HG03457 (cell line): ENCODE results near the gene TMEM192.
"Not testable (repeated sequence)": the region's sequence is repeated elsewhere in the genome, so short reads cannot be mapped to it uniquely, and the experiment has no call there.

Experiments used
- ATAC-seq: cut with Tn5 transposase; IDR thresholded peaks from one replicate; pipeline ENCODE4 v1.9.1; 2021; ENCODE audit warnings: moderate number of reproducible peaks; ENCODE audit not compliant: unreplicated experiment

The TMEM192 gene

DNA sequence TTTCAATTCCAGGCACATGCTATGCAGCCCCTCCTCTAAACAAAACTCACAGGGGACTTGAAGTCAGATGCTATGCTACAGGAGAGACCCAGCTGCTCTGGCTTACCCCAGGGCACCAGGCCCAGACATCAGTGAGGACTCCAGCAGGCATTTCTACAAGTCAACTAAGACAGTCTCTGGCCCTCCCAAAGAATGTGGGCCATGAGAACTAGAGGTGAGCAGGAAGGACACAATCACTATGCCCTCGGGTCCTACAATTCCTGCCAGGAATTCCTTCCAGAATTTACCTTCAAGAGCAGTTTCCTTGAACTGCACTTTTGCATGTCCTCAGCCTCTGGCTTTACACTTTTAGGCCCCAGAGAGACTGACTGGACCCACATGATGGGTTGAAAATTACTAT lies 17.4 kb downstream of the TMEM192 start:
- no peak for ATAC-seq

DNA sequence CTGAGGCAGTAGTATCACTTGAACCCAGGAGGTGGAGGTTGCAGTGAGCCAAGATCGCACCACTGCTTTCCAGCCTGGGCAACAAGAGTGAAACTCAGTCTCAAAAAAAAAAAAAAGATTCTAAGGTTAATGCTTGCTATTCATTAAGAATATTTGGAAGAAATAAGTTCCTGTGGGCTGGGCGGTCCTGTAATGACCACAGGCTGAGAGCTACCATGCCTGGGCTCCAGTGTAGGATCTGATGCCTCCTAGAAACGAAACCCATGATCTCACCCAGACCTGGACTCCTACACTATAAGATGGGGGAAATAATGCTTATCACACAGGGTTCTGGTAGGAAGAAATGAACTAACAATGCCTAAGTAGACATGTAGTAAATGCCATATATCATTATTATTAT lies 17.8 kb downstream of the TMEM192 start:
- no peak for ATAC-seq

DNA sequence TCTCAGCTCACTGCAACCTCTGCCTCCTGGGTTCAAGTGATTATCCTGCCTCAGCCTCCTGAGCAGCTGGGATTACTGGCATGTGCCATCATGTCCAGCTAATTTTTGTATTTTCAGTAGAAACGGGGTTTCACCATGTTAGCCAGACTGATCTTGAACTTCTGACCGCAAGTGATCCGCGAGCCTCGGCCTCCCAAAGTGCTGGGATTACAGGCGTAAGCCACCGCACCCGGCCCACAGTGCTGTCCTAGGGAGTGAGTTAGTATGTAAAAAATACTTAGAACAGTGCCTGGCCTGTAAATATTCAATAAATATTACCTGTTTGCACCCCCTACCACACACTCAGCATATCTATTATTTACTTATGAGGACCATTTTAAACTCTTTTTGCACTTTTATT lies 20.5 kb downstream of the TMEM192 start:
- ATAC-seq: not testable (repeated sequence)

DNA sequence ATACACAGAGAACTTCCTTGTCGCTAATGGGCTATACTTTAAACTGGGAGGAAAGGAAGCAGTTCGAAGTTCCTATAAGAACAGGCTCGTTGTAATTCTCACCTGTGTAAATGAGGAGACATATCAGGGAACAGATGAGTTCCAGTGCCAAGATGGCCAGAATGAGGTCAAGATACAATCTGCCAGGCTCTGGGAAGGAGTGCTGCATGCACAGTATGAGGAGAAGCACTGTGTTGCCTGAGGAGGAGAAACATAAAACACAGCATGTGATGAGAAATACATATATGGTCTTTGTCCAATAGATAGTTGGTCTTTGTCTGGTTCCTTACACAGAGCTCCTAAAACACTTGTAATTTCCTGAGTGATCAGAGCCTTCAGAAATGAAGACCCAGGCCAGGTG lies 24.3 kb downstream of the TMEM192 start:
- ATAC-seq: no peak

DNA sequence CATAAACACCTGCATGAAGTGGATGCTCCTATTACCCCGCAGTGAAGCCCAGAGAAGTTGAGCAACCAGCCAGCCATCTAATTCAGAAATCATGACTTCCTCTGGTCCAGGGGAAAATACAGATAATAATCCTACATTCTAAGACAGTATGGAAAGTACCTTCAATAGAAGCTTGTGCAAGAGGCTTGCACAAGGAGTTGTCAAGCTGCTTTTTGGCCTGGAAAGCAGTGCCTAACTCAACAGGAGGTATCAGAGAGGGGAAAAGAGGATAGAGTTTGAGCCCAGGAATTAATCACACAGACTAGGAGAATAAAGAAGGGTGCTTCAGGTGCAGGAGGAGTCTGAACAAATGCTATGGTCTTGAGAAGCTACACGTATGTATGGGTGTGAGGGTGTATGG lies 26.7 kb downstream of the TMEM192 start:
- ATAC-seq: no peak

DNA sequence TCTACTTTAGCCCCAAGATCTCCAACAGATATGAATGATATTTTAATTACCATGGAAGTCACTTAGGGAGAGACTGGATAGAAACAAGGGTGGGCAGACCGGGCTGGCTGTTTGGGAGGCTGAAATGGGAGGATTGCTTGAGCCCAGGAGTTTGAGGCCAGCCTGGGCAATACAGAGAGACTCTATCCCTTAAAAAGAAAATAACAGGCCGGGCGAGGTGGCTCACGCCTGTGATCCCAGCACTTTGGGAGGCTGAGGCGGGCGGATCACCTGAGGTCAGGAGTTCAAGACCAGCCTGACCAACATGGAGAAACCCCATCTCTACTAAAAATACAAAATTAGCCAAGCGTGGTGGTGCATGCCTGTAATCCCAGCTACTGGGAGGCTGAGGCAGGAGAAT lies 27.9 kb downstream of the TMEM192 start:
- ATAC-seq: not testable (repeated sequence)

DNA sequence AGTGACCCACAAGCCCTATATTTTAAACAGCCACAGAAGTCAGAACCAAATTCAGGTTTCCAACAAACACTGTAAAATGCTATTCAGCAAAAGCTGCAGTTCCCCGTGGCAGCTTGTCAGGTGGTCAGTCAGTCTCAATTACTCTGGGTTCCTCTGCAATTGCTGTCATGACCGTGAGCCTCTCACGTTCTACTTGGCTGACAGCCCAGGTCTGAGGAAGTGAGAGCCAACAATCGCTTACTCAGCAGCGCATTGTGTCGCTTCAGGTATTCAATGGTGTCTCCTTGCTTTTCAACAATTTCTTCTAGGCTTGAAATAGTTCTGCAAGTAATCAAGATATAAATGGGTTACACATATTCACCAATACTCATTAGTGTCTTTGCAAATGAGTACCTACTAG lies 33.2 kb downstream of the TMEM192 start:
- no peak for ATAC-seq

DNA sequence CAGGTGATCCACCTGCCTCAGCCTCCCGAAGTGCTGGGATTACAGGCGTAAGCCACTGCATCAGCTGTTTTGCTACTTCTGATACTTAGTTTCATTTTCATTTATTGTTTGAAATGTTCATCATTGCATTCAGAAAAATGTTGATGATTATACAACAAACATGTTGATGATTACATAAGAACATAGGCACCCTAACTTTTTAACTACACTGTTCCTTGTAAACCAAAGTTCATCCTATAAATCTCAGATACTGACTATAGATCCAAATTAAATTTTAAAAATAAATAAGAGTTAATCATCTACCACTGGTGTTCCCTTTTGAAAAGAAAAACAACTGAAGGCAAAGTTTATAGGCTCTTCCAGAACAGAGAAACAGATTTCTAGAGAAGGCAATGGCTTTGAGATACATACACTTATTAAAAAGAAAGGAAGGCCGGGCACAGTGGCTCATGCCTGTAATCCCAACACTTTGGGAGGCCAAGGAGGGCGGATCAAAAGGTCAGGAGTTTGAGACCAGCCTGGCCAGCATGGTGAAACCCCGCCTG lies 35.6 kb downstream of the TMEM192 start:
- no peak for ATAC-seq

DNA sequence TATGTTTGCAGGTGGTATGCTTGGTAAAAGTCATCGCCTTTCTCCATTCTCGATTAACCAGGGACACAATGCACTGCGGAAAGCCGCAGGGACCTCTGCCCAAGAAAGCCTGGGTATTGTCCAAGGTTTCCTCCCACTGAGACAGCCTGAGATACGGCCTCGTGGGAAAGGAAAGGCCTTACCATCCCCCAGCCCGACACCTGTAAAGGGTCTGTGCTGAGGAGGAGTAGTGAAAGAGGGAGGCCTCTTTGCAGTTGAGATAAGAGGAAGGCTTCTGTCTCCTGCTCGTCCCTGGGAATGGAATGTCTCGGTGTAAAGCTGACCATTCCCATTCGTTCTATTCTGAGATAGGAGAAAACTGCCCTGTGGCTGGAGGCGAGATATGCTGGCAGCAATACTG lies 39.3 kb downstream of the TMEM192 start:
- ATAC-seq: not testable (repeated sequence)

DNA sequence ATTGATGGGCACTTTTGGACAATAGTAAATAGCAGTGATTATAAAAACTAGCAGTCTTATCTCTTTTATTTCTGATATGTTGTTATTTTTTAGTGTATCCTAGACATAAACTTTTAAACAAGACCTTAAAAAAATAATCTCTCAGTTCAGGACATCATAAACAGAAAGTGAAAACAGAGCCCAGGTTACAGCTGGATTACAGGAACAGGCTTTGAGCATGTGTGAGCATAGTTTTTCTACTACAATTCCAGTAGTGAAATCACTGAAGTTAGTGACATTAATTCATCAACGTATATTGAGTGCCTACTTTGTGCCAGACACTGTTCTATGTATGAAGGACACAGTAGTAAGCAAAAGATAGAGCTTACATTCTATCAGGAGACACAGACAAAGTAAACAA lies 42.1 kb downstream of the TMEM192 start:
- ATAC-seq: no peak

DNA sequence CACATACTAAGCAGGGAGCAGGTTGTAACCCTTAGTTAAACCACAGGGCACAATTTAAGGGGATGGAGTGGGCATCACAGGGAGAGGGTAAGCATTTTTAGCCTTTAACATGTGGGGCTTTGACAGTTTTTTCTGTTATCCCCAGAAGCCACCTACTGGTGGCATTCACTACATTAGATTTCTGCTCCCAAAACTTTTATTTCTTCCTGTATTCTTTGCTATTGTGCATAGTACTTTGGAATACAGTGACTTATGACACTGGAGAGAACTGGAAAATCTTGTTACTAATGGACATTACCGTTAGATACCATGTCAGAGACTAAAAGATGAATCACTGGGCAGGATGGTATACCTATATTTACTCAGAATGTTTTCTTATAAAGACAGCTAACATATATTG lies 51.7 kb downstream of the TMEM192 start:
- no peak for ATAC-seq

DNA sequence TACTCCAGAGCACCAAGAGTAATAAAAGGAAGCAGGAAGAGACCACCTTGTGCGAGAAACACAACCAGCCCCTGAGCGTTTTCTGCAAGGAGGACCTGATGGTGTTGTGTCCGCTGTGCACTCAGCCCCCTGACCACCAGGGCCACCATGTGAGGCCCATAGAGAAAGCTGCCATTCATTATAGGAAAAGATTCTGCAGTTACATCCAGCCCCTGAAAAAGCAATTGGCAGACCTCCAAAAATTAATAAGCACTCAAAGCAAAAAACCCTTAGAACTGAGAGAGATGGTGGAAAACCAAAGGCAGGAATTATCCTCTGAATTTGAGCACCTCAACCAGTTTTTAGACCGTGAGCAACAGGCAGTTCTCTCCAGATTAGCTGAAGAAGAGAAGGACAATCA lies 53.3 kb downstream of the TMEM192 start:
- no peak for ATAC-seq

DNA sequence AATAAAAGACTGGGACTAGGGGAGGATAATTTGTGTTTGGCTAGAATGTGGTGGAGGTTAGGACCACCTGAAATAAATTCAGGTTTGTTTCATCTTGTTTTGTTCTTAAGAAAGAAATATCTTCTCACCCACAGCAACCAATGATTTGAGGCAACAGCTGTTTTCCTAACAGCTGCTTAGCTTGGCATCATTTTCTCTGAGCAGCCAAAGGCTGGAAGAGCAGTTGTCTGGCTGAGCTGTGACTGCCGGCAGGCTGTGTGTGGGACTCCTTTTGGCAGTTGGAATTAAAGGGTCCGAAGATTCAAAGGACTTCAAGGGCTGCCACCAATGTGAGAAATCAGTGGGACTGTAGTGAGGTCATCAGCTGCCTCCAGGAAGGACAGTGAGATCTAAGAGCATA lies 54.0 kb downstream of the TMEM192 start:
- ATAC-seq: no peak

DNA sequence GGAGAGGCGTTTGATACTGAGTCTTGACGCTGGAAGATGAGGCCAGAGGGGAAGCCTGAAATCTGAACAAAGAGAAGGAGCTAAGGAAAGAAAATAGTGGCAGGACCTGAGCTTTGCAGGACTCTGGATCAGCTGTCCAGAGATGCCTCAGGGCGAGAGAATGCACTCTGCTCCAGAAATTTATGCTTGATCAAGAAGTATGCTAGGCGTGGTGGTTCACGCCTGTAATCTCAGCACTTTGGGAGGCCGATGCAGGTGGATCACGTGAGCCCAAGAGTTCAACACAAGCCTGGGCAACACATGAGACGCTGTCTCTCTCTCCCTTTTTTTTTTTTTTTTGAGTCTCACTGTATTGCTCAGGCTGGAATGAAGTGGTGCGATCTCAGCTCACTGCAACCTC lies 57.1 kb downstream of the TMEM192 start:
- ATAC-seq: no peak

DNA sequence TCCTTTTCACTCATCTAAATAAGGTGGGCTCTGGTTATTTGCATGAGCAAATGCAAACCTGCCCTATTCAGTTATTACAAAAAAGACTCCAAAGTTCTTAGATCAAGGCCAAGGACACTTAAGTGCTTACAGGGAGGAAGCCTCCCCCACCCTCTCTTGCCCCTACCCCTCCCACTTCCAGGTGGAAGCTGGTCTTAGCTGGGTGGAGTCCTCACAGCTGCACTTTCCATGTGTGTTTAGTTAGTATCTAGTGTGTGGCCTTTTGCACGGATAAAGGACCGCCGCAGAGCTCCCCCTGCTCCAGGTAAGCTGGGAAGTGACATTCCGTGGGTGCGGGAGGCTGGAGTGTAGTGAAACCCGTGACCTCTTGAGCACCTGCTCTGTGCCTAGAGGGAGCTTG lies 59.0 kb downstream of the TMEM192 start, which contains the start of gene TRIM75:
Gene TRIM75 (plus strand): TSS at position 222 of the 400 bp plus-strand sequence. CDS start 5,282 bp downstream, outside the sequence.
- no peak for ATAC-seq

DNA sequence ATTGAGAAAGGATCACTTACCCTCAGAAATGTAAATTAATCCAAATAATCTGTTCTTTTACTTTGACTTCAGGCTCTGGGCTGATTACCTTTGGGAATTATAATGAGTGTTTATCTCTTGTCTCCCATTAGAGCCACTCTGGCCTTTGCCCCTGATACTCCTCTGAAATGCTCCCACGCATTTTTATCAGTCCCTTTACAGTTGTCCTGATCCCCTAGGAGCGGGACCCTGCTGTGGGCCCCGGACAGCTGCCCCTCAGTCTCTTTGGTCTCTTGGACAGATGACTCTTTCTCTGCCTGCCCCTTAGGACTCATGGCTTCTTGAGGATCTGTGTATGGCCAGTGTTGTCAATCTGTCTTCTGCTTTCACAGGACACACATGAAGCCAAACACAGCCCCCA lies 60.0 kb downstream of the TMEM192 start:
- no peak for ATAC-seq

DNA sequence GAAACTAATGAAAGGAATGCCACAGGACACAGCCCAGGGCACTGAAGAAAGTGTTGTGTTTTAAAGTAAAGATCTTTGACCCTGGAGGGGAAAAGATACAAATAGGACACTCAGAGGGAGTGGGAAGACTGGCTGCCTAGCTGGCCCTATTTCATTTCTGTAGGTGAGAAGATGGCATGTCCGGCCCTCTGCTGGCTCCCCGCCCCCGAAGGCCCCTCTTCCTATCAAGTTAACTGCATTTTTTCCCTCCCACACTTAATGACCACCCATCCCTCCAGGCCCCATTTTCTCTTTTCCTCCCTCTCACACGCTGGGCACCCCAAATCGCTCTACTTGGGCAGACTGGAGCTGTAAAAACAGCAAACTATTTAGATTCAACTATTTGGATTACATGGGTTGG lies 64.5 kb downstream of the TMEM192 start:
- no peak for ATAC-seq

DNA sequence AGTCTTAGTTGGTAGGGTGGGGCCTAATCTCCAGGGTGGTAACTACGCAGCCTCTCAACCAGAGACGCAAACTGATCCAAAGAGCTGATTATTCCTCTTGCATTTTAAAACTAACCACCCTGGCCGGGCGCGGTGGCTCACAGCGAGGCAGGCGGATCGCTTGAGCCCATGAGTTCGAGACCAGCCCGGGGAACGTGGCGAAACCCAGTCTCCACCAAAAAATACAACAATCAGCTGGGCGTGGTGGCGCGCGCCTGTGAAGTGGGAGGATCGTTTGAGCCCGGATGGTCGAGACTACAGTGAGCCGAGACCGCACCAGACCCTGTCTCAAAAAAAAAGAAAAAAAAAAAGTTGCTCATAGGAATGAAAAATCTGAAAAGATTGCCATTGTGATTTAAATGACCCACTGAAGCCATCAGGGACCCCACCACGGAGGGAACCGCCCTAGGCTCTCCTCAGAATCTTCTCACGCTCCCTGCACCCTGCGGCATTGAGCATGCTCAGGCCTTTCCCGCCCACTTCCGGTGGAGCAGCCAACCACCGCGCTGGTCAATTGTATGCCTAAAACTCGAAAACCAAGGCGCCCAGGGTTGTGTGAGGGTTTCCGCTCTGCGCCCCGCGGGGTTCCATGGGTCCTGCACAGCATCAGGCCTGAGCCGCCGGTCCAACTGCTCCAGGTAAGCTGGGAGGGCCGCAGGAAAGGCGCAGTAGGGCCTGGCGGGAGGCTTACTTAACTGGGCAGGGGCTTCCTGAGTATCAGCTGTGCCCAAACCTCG lies 81.0 kb downstream of the TMEM192 start, which contains the start of gene TRIM60:
Gene TRIM60 (plus strand): TSS at position 564 of the 776 bp plus-strand sequence. CDS start 8,074 bp downstream, outside the sequence.
- ATAC-seq: no peak

DNA sequence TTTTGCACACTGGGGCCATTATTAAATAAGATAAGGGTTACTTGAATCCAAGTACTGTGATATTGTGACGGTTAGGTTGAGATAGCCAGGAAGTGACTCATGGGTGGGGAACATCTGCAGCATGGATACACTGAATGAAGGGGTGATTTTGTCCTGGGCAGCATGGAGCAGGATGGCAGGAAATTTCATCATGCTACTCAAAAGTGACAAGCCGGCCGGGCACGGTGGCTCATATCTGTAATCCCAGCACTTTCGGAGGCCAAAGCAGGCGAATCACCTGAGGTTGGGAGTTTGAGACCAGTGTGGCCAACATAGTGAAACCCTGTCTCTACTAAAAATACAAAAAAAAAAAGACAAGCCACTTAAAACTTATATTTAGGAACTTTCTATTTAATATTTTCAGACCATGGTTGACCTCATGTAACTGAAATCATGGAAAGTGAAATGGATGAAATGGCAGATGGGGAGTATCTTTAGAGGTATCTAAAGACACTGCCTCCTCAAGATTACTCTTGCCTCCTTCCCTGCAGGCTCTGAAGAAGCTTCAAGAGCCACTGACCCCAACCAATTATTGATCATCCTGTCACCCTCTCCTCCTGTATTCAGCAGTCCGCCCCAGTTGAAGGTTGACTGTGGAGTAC lies 84.8 kb downstream of the TMEM192 start:
- ATAC-seq: no peak

DNA sequence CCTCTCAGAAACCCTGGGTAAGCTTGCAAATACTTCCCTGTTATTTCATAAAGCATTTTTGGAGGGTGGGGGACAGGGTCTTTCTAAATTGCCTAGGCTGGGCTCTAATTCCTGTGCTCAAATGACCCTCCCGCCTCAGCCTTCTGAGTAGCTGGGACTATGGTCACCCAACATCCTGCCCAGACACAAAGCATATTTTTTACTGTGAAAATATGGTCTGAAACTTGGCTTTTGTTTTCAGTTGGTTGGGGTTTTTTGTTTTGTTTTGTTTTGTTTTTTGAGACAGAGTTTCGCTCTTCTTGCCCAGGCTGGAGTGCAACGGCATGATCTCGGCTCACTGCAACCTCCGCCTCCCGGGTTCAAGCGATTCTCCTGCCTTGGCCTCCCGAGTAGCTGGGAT lies 86.9 kb downstream of the TMEM192 start:
- not testable (repeated sequence) for ATAC-seq
